PC-9 (cell line): ENCODE results near the gene VPS16. TPM values are rescaled to one million over a fixed set of nuclear protein-coding genes. Genes with fewer than 3 reads are reported as not detected.

Source experiments
- BruUV-seq: library from RNA; stranded (reverse); fragments of 400-500 nt; replicated peaks from 2 replicates; lab custom pipeline; 2021; lab: Mats Ljungman, UMichigan
- CTCF ChIA-PET: fragments of 300-600 bp; sonication (Branson Sonifier 250); formaldehyde crosslinking; loops from one replicate; lab custom pipeline; 2022; ENCODE audit warnings: antibody characterized with exemption; lab: Charles Lee
- POLR2A ChIA-PET: fragments of 300-600 bp; sonication (Branson Sonifier 250); formaldehyde crosslinking; loops from one replicate; lab custom pipeline; 2022; ENCODE audit warnings: antibody characterized with exemption; ENCODE audit not compliant: unreplicated experiment; lab: Charles Lee
- DNase-seq, 2 experiments: peaks; one replicate each; pipeline versions ENCODE4 v3.0.0 to v3.0.0-alpha.2; 2015 to 2022; ENCODE audit warnings: mixed read lengths in 1 of 2
- H2AFZ ChIP-seq: fragments of 200-600 bp; sonication (generic); 2 replicates; pipeline ENCODE4 v1.8.1; 2017; ENCODE audit warnings: antibody characterized with exemption
- H3F3A ChIP-seq: fragments of 200-600 bp; sonication (generic); 2 replicates; pipeline ENCODE4 v1.8.1; 2017; ENCODE audit warnings: antibody characterized with exemption, mild to moderate bottlenecking, low read depth; ENCODE audit not compliant: insufficient read depth
- H3K27ac ChIP-seq: fragments of 200-600 bp; sonication (generic); 2 replicates; pipeline ENCODE4 v1.6.1; 2016; ENCODE audit warnings: mixed run types
- H3K27me3 ChIP-seq: fragments of 200-600 bp; sonication (generic); 2 replicates; pipeline ENCODE4 v1.6.1; 2016; ENCODE audit warnings: low read depth, mixed run types; ENCODE audit not compliant: insufficient read depth
- H3K36me3 ChIP-seq: fragments of 200-600 bp; sonication (generic); 2 replicates; pipeline ENCODE4 v1.6.1; 2016; ENCODE audit warnings: low read depth, mixed run types
- H3K4me1 ChIP-seq: fragments of 200-600 bp; sonication (generic); replicated peaks from 2 replicates; pipeline ENCODE4 v1.6.1; 2016; ENCODE audit warnings: mixed run types; ENCODE audit not compliant: insufficient read depth
- H3K4me2 ChIP-seq: fragments of 200-600 bp; sonication (generic); 2 replicates; pipeline ENCODE4 v1.6.1; 2017; ENCODE audit warnings: mixed run types
- H3K4me3 ChIP-seq: fragments of 200-600 bp; sonication (generic); 2 replicates; pipeline ENCODE4 v1.6.1; 2016; ENCODE audit warnings: mixed run types
- H3K79me2 ChIP-seq: fragments of 200-600 bp; sonication (generic); 2 replicates; pipeline ENCODE4 v1.6.1; 2017; ENCODE audit warnings: low read depth, mixed run types
- H3K9me2 ChIP-seq: fragments of 200-600 bp; sonication (generic); 2 replicates; pipeline ENCODE4 v1.8.1; 2017; ENCODE audit warnings: mild to moderate bottlenecking; ENCODE audit not compliant: insufficient read depth
- H3K9me3 ChIP-seq: fragments of 200-600 bp; sonication (generic); 2 replicates; pipeline ENCODE4 v1.8.1; 2016; ENCODE audit warnings: low read depth; ENCODE audit not compliant: insufficient read depth
- H4K20me1 ChIP-seq: fragments of 200-600 bp; sonication (generic); 2 replicates; pipeline ENCODE4 v1.8.1; 2017; ENCODE audit not compliant: insufficient read depth
- EZH2 ChIP-seq: fragments of 200-600 bp; sonication (generic); IDR thresholded peaks from 2 replicates; pipeline ENCODE4 v1.8.0; 2017; ENCODE audit warnings: antibody characterized with exemption, low read depth
- intact Hi-C: fragments of 100-400 bp; cut with micrococcal nuclease; formaldehyde crosslinking; loops from one replicate; pipeline ENCODE4 v1.10.0; 2022; ENCODE audit not compliant: unreplicated experiment
- total RNA-seq: library from RNA; stranded (reverse); gene quantifications from 2 replicates; pipeline ENCODE4 v1.2.3, GENCODE V29; 2021
- TF ChIP-seq, protein P1 (sequence below): fragments of 200-600 bp; sonication (generic); conservative IDR thresholded peaks from 2 replicates; pipeline ENCODE4 v1.6.1; 2017; ENCODE audit warnings: mixed run types, antibody characterized with exemption, mild to moderate bottlenecking, moderate library complexity

The VPS16 gene
- total RNA-seq, 1 experiment from 2014 or later = 31.9 TPM

DNA sequence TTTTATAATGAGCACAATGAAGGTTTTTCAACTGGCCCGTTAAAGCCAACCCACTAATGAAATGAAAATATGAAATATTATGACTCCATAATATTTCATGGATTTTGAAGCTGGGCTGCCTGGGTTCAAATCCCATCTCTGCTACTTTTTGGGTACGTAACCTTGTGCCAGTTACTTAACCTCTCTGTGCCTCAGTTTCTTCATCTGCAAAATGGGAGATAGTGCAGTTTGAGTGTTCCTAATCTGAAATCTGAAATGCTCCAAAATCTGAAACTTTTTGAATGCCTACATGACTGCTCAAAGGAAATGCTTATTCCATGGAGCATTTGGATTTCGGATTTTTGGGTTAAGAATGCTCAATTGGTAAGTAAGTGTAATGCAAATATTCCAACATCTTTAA is 62.3 kb downstream of the VPS16 start:
- no peaks in the 10 kb centered on the region for H4K20me1 ChIP-seq
- BruUV-seq = no TSS peak
- intact Hi-C loops = no loop called here
- H3K79me2 ChIP-seq = peaks cover 14% of the 10 kb centered on the region; the same call in 1 of the 2 replicates
- no peaks in the 10 kb centered on the region for H3K36me3 ChIP-seq
- no peak for DNase-seq
- H3K4me2 ChIP-seq = no peak overlapping the region
- CTCF ChIA-PET = no interaction called here
- no peaks in the 10 kb centered on the region for H3F3A ChIP-seq
- no peaks in the 10 kb centered on the region for H3K9me2 ChIP-seq
- POLR2A ChIA-PET = no interaction called here
- H3K4me3 ChIP-seq = no peak overlapping the region
- no peaks in the 10 kb centered on the region for H3K9me3 ChIP-seq
- H3K27me3 ChIP-seq = no peaks in the 10 kb centered on the region
- no peaks in the 10 kb centered on the region for H3K4me1 ChIP-seq
- no peak overlapping the region for H3K27ac ChIP-seq
- H2AFZ ChIP-seq = no peak overlapping the region
- no peak for TF ChIP-seq EZH2
- TF ChIP-seq, protein P1, sequence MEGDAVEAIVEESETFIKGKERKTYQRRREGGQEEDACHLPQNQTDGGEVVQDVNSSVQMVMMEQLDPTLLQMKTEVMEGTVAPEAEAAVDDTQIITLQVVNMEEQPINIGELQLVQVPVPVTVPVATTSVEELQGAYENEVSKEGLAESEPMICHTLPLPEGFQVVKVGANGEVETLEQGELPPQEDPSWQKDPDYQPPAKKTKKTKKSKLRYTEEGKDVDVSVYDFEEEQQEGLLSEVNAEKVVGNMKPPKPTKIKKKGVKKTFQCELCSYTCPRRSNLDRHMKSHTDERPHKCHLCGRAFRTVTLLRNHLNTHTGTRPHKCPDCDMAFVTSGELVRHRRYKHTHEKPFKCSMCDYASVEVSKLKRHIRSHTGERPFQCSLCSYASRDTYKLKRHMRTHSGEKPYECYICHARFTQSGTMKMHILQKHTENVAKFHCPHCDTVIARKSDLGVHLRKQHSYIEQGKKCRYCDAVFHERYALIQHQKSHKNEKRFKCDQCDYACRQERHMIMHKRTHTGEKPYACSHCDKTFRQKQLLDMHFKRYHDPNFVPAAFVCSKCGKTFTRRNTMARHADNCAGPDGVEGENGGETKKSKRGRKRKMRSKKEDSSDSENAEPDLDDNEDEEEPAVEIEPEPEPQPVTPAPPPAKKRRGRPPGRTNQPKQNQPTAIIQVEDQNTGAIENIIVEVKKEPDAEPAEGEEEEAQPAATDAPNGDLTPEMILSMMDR = no peak

DNA sequence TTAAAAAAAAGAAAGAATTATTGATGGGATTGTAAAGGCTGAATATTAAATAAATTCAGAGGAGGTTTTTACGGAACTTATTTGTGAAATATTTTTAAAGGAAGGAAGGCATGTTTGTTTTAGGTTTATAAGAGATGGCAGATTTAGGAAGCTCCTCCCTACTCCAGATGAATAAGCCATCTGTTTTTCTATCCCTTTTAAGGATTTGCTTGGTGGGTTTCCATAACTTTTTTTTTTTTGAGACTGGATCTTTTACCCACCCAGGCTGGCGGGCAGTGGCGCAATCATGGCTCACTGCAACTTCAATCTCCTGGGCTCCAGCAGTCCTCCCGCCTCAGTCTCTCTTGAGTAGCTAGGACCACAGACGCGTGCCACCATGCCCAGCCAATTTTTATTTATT is 63.1 kb downstream of the VPS16 start:
- ChIA-PET CTCF (no interaction called here), POLR2A (no interaction called here)
- Histone ChIP-seq H3K4me3 (no peak overlapping the region), H3K27ac (no peak overlapping the region), H3K9me3 (no peaks in the 10 kb centered on the region), H3K4me2 (no peak overlapping the region), H3K27me3 (no peaks in the 10 kb centered on the region), H3K9me2 (no peaks in the 10 kb centered on the region), H4K20me1 (0 out of 2 replicates have a peak, but pooled peaks cover under 1% of the 10 kb centered on the region), H3F3A (no peaks in the 10 kb centered on the region), H2AFZ (no peak overlapping the region), H3K36me3 (no peaks in the 10 kb centered on the region), H3K4me1 (no peaks in the 10 kb centered on the region), H3K79me2 (peaks cover 14% of the 10 kb centered on the region; the same call in 1 of the 2 replicates)
- no TSS peak for BruUV-seq
- no peak for DNase-seq
- TF ChIP-seq EZH2 = no peak
- TF ChIP-seq, protein P1 = no peak
- intact Hi-C loops = no loop called here

DNA sequence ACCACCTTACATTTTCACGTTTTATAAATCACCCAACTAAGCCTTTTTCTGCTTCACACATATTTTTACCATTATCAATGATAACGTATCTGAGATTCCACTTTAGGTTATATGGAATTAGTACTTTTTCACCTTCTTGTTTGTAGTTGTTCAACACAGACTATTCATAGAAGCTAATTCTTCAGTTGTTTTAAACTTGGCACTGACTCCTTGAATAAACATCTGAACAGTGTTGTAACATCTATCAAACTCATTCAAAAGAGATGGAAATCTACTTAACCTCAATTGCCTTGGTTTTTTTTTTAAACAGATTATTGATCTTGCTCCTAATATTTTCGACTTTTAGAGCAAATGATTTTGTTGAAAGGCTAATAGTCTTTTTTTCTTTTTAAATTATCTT is 67.0 kb downstream of the VPS16 start:
- Histone ChIP-seq H3K9me2 (no peaks in the 10 kb centered on the region), H4K20me1 (peaks cover 8% of the 10 kb centered on the region; the same call in 1 of the 2 replicates), H3F3A (no peaks in the 10 kb centered on the region), H3K4me3 (no peak overlapping the region), H3K4me1 (no peaks in the 10 kb centered on the region), H3K27ac (no peak overlapping the region), H3K9me3 (no peaks in the 10 kb centered on the region), H3K36me3 (no peaks in the 10 kb centered on the region), H3K79me2 (peaks cover 14% of the 10 kb centered on the region; the same call in 1 of the 2 replicates), H3K27me3 (no peaks in the 10 kb centered on the region), H2AFZ (no peak overlapping the region), H3K4me2 (no peak overlapping the region)
- POLR2A ChIA-PET = no interaction called here
- TF ChIP-seq, protein P1 = no peak
- no peak for TF ChIP-seq EZH2
- CTCF ChIA-PET = no interaction called here
- no TSS peak for BruUV-seq
- no peak for DNase-seq
- intact Hi-C loops = no loop called here
